K562 (cell line): Measurements from ENCODE around the gene WNT11. TPM values are rescaled to one million over a fixed set of nuclear protein-coding genes. Genes with fewer than 3 reads are reported as not detected.

ENCODE experiments used
- BCLAF1 ChIP-seq, 2 experiments: fragments of 450-650 bp in 1 of 2; IDR thresholded peaks; 2 replicates each; pipeline ENCODE4 v1.6.1; 2011 to 2017; ENCODE audit warnings: low read depth in 2 of 2, antibody characterized with exemption in 1 of 2, borderline replicate concordance in 1 of 2, low read length in 1 of 2, mild to moderate bottlenecking in 1 of 2, mixed read lengths in 1 of 2; ENCODE audit not compliant: control insufficient read depth in 1 of 2
- E2F5 ChIP-seq: sonication (generic); formaldehyde crosslinking; IDR thresholded peaks from 2 replicates; pipeline ENCODE4 v1.8.0; 2022; ENCODE audit warnings: mild to moderate bottlenecking, missing genetic modification reagents
- EHMT2 ChIP-seq: fragments of 450-650 bp; IDR thresholded peaks from 2 replicates; pipeline ENCODE4 v1.6.1; 2018; ENCODE audit warnings: antibody characterized with exemption
- HINFP ChIP-seq: fragments of 450-650 bp; conservative IDR thresholded peaks from 2 replicates; pipeline ENCODE4 v1.6.1; 2016; ENCODE audit warnings: missing genetic modification characterization, low read depth, mild to moderate bottlenecking, control low read depth, missing compliant biosample characterization
- JUND ChIP-seq, 2 experiments: IDR thresholded peaks; 2 replicates in 1 of 2; 3 replicates in 1 of 2; pipeline ENCODE4 v1.6.1; 2011; ENCODE audit warnings: borderline replicate concordance in 2 of 2, low read depth in 2 of 2, low read length in 2 of 2, improper control_type of control experiment in 1 of 2, missing biosample characterization in 1 of 2, missing genetic modification characterization in 1 of 2, missing genetic modification reagents in 1 of 2
- NCOA1 ChIP-seq: fragments of 450-650 bp; IDR thresholded peaks from 2 replicates; pipeline ENCODE4 v1.6.1; 2016; ENCODE audit warnings: low read depth
- POLR2H ChIP-seq: IDR thresholded peaks from 2 replicates; pipeline ENCODE4 v1.6.1; 2016; ENCODE audit warnings: missing genetic modification characterization, low read depth, mild to moderate bottlenecking, control low read depth, missing compliant biosample characterization, moderate library complexity
- PRDM10 ChIP-seq: fragments of 450-650 bp; IDR thresholded peaks from 2 replicates; pipeline ENCODE4 v1.6.1; 2018; ENCODE audit not compliant: partially characterized antibody
- SAFB ChIP-seq: fragments of 200-400 bp; formaldehyde crosslinking; IDR thresholded peaks from 2 replicates; pipeline ENCODE4 v1.6.1; 2017; ENCODE audit warnings: low read depth, low read length, borderline replicate concordance
- SIX5 ChIP-seq, 2 experiments: IDR thresholded peaks; 2 replicates each; pipeline ENCODE4 v1.6.1; 2011; ENCODE audit warnings: low read length in 2 of 2, borderline replicate concordance in 1 of 2, low read depth in 1 of 2, mild to moderate bottlenecking in 1 of 2, moderate library complexity in 1 of 2; ENCODE audit not compliant: insufficient read depth in 1 of 2
- SRF ChIP-seq, 2 experiments: fragments of 250-450, 450-650 bp in 1 of 2; sonication (Bioruptor Pico) in 1 of 2; sonication (generic) in 1 of 2; formaldehyde crosslinking; IDR thresholded peaks; 2 replicates each; pipeline versions ENCODE4 v1.5.0 to v1.5.1; 2020 to 2022; ENCODE audit warnings: mild to moderate bottlenecking in 1 of 2, missing genetic modification reagents in 1 of 2
- YY1 ChIP-seq, 3 experiments: IDR thresholded peaks; 2 replicates each; pipeline ENCODE4 v1.6.1; 2011; ENCODE audit warnings: low read length in 2 of 3, mild to moderate bottlenecking in 2 of 3, moderate library complexity in 2 of 3, borderline replicate concordance in 1 of 3, control low read depth in 1 of 3, low read depth in 1 of 3; ENCODE audit not compliant: insufficient read depth in 3 of 3, insufficient replicate concordance in 2 of 3, control insufficient read depth in 1 of 3, insufficient read length in 1 of 3; ENCODE audit errors: extremely low read depth in 1 of 3
- polyA plus RNA-seq, 8 experiments: library from polyadenylated mRNA; depleted of rRNA in 4 of 8; stranded (reverse) in 5 of 8; unstranded in 3 of 8; fragments of >200 nt; fragmentation: Nextera tagmentation in 2 of 8; fragmentation: Illumina TruSeq in 1 of 8; extraction: Ambion mirVana in 2 of 8; extraction: Trizol in 1 of 8; gene quantifications; 2 replicates each; pipeline versions ENCODE4 v1.2.1 to v1.2.3, GENCODE V29; 2011 to 2014; ENCODE audit warnings: inconsistent platforms in 1 of 8, missing spikeins in 1 of 8
- total RNA-seq, 7 experiments: library from RNA; depleted of rRNA in 6 of 7; stranded (reverse); fragments of >200 nt in 6 of 7; fragmentation: Illumina TruSeq in 2 of 7; extraction: Trizol in 2 of 7; gene quantifications; 2 replicates each; pipeline versions ENCODE4 v1.2.1 to v1.2.3, GENCODE V29; 2011 to 2021; ENCODE audit warnings: low replicate concordance in 1 of 7

WNT11 gene
- total and polyA plus RNA-seq, 9 of the 15 experiments (the other 6 are each of a cell fraction or from before 2014, with no cell fraction given), result 0.03 to 0.20 (median 0.09) TPM; not detected in 4

GRCh38 chr11:76236092-76236999 lies 30.0 kb upstream of the WNT11 start (continued):
- TF ChIP-seq BCLAF1 (IDR thresholded peaks at IDR 0.05; ENCODE audit: borderline replicate concordance in 1 of 2, control insufficient read depth in 1 of 2, low read depth in 2 of 2, low read length in 1 of 2) (no peak), SIX5 (IDR thresholded peaks at IDR 0.05; ENCODE audit: borderline replicate concordance in 1 of 2, insufficient read depth in 1 of 2, low read depth in 1 of 2, low read length in 2 of 2) (no peak), SAFB (peak; percentile 36; the same call in 1 of the 2 replicates), SRF (CRISPR knock-in tag; IDR thresholded peaks at IDR 0.05) (no peak; a peak in 1 of 4 replicates), POLR2H (no peak), PRDM10 (peak; percentile 88), EHMT2 (no peak), HINFP (tag) (no peak), YY1 (IDR thresholded peaks at IDR 0.05; ENCODE audit: borderline replicate concordance in 1 of 3, control insufficient read depth in 1 of 3, extremely low read depth in 1 of 3, insufficient read depth in 3 of 3, insufficient read length in 1 of 3, insufficient replicate concordance in 2 of 3, low read depth in 1 of 3, low read length in 2 of 3) (peak; percentile 44 to 82 (median 76)), E2F5 (peak; percentile 25; the same call in 1 of the 2 replicates), NCOA1 (0 out of 2 replicates have a peak, but pooled peaks have one; percentile 6), JUND (IDR thresholded peaks at IDR 0.05; ENCODE audit: borderline replicate concordance, low read depth, low read length) (no peak), JUND (tag; IDR thresholded peaks at IDR 0.05; ENCODE audit: borderline replicate concordance, low read depth, low read length) (no peak)
